SK-N-SH treated with all-trans-retinoic acid at 6 μM for 48 hours (cell line): ENCODE results near the gene CDRT4.

ENCODE experiments used
- ATAC-seq: fragments of 200-7000 bp; cut with Tn5 transposase; 3 replicates; pipeline ENCODE4 v1.9.1; 2020; ENCODE audit warnings: mild to moderate bottlenecking, moderate library complexity
- ARNTL ChIP-seq: fragments of 450-650 bp; formaldehyde crosslinking; IDR thresholded peaks from 2 replicates; pipeline ENCODE4 v1.5.0; 2020; ENCODE audit warnings: low read depth, mild to moderate bottlenecking, moderate library complexity, borderline replicate concordance
- BACH2 ChIP-seq: fragments of 250-450 bp; sonication (Bioruptor Pico); IDR thresholded peaks from 2 replicates; pipeline ENCODE4 v1.9.0; 2021; ENCODE audit warnings: mild to moderate bottlenecking, borderline replicate concordance
- CSDC2 ChIP-seq: fragments of 250-450 bp; sonication (Bioruptor Pico); IDR thresholded peaks from 2 replicates; pipeline ENCODE4 v1.5.0; 2020; ENCODE audit warnings: mild to moderate bottlenecking, moderate library complexity
- ESRRG ChIP-seq: fragments of 250-450 bp; sonication (Bioruptor Pico); IDR thresholded peaks from 2 replicates; pipeline ENCODE4 v1.6.1; 2021; ENCODE audit warnings: mild to moderate bottlenecking
- ISL1 ChIP-seq: fragments of 250-450 bp; sonication (Bioruptor Pico); IDR thresholded peaks from 2 replicates; pipeline ENCODE4 v2.1.2; 2022; ENCODE audit warnings: mild to moderate bottlenecking, moderate library complexity
- OSR1 ChIP-seq: fragments of 250-450 bp; sonication (Bioruptor Pico); IDR thresholded peaks from 2 replicates; pipeline ENCODE4 v1.8.0; 2022; ENCODE audit warnings: moderate library complexity, mild to moderate bottlenecking, inconsistent platforms
- PPARA ChIP-seq: fragments of 250-450 bp; sonication (Bioruptor Pico); IDR thresholded peaks from 2 replicates; pipeline ENCODE4 v1.5.0; 2020; ENCODE audit warnings: mild to moderate bottlenecking, borderline replicate concordance
- RARB ChIP-seq: fragments of 250-450 bp; sonication (Bioruptor Pico); IDR thresholded peaks from 2 replicates; pipeline ENCODE4 v1.8.0; 2021; ENCODE audit warnings: mild to moderate bottlenecking, moderate library complexity
- SNAI2 ChIP-seq: fragments of 250-450 bp; sonication (Bioruptor Pico); IDR thresholded peaks from 2 replicates; pipeline ENCODE4 v1.5.0; 2020; ENCODE audit warnings: mild to moderate bottlenecking, moderate library complexity
- TCF4 ChIP-seq: fragments of 250-450 bp; sonication (Bioruptor Pico); IDR thresholded peaks from 2 replicates; pipeline ENCODE4 v1.8.0; 2021; ENCODE audit warnings: mild to moderate bottlenecking, moderate library complexity, borderline replicate concordance
- TOX ChIP-seq: fragments of 250-450 bp; sonication (Bioruptor Pico); IDR thresholded peaks from 2 replicates; pipeline ENCODE4 v1.8.0; 2021; ENCODE audit warnings: mild to moderate bottlenecking, moderate library complexity, borderline replicate concordance
- ZC3H10 ChIP-seq: fragments of 250-450 bp; sonication (Bioruptor Pico); IDR thresholded peaks from 2 replicates; pipeline ENCODE4 v1.5.1; 2021; ENCODE audit warnings: mild to moderate bottlenecking, moderate library complexity
- ZFP3 ChIP-seq: fragments of 250-450 bp; sonication (Bioruptor Pico); IDR thresholded peaks from 2 replicates; pipeline ENCODE4 v1.5.0; 2020; ENCODE audit warnings: mild to moderate bottlenecking, moderate library complexity
- ZFP30 ChIP-seq: fragments of 450-650 bp; formaldehyde crosslinking; IDR thresholded peaks from 2 replicates; pipeline ENCODE4 v1.5.0; 2022; ENCODE audit warnings: mild to moderate bottlenecking, moderate library complexity
- ZNF565 ChIP-seq: fragments of 450-650 bp; formaldehyde crosslinking; conservative IDR thresholded peaks from 2 replicates; pipeline ENCODE4 v1.5.0; 2020; ENCODE audit warnings: low read depth, mild to moderate bottlenecking, moderate library complexity
- ZNF70 ChIP-seq: fragments of 450-650 bp; formaldehyde crosslinking; IDR thresholded peaks from 2 replicates; pipeline ENCODE4 v1.5.0; 2020; ENCODE audit warnings: mild to moderate bottlenecking, moderate library complexity
- ZNF8 ChIP-seq: fragments of 450-650 bp; formaldehyde crosslinking; IDR thresholded peaks from 2 replicates; pipeline ENCODE4 v1.5.0; 2020; ENCODE audit warnings: mild to moderate bottlenecking, moderate library complexity
- TF ChIP-seq, protein P1 (sequence below): fragments of 250-450 bp; sonication (Bioruptor Pico); IDR thresholded peaks from 2 replicates; pipeline ENCODE4 v1.8.0; 2020; ENCODE audit warnings: mild to moderate bottlenecking, moderate library complexity, borderline replicate concordance
- TF ChIP-seq, protein P2 (sequence below): fragments of 250-450 bp; sonication (Bioruptor Pico); IDR thresholded peaks from 2 replicates; pipeline ENCODE4 v1.5.1; 2021; ENCODE audit warnings: mild to moderate bottlenecking, moderate library complexity
- TF ChIP-seq, protein P3 (sequence below): fragments of 250-450 bp; sonication (Bioruptor Pico); IDR thresholded peaks from 2 replicates; pipeline ENCODE4 v1.5.0; 2020; ENCODE audit warnings: mild to moderate bottlenecking, moderate library complexity
- TF ChIP-seq, protein P4 (sequence below): fragments of 250-450 bp; sonication (Bioruptor Pico); IDR thresholded peaks from 2 replicates; pipeline ENCODE4 v1.8.0; 2021; ENCODE audit warnings: low read depth, mild to moderate bottlenecking, moderate library complexity, borderline replicate concordance
- TF ChIP-seq, protein P5 (sequence below): fragments of 250-450 bp; sonication (Bioruptor Pico); IDR thresholded peaks from 2 replicates; pipeline ENCODE4 v1.5.1; 2020; ENCODE audit warnings: low read depth, mild to moderate bottlenecking, moderate library complexity

Gene CDRT4

DNA sequence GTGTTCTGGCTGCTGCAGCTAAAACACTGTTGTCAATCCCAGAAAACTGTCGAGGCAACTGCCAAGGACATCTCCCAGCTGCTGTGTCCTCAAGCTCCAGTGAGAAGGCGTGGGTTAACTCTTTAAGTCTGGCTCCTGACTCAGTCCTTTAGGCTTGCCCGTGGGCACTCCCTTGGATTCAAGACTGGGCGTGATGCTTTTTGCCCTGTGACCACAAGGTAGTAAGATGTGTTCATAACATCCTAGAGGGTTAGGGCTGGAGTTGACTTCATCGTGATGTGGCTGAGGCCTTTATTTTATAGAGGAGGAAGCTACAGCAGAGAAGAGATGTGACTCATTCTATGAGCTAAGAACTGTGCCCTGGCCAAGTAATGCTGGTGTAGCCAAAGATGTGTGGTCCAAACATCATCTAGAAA lies 75.1 kb downstream of the CDRT4 start:
- ATAC-seq = peak; percentile 78; the same call in 2 of the 3 replicates

DNA sequence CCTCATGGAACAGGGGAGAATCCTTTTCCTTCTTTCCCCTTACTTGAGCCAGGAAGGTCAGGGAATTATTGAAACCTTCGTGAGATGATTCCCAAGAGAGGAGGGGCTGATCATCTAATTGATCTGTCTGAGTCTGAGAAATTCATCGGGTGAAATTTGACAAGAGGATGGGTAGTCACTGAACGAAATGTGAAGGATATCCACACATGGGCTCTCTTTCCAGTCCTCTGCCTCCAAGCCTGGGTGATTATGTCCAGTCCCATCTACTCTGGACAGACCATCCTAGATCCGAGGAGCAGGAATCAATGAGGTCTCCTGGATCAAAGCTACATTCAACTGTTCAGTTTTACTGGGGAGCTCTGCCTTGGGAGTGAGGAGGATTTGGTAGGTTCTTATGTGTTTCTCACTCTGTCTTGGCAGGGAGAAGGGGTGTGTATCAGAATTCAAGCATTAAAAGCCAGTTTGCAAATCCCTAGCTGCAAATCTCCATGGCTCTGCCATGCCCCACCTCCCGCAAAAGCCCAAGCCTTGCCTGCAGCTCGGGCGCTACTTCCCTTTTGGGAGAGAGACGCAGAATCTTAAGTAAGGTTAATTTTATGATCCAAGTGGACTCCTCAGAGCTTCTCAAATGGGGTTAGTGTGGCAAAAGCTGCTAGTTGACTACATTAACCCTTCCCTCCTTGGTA lies 78.9 kb downstream of the CDRT4 start:
- ATAC-seq = no peak
- no peak for TF ChIP-seq RARB (CRISPR knock-in tag)
- TF ChIP-seq, protein P1, sequence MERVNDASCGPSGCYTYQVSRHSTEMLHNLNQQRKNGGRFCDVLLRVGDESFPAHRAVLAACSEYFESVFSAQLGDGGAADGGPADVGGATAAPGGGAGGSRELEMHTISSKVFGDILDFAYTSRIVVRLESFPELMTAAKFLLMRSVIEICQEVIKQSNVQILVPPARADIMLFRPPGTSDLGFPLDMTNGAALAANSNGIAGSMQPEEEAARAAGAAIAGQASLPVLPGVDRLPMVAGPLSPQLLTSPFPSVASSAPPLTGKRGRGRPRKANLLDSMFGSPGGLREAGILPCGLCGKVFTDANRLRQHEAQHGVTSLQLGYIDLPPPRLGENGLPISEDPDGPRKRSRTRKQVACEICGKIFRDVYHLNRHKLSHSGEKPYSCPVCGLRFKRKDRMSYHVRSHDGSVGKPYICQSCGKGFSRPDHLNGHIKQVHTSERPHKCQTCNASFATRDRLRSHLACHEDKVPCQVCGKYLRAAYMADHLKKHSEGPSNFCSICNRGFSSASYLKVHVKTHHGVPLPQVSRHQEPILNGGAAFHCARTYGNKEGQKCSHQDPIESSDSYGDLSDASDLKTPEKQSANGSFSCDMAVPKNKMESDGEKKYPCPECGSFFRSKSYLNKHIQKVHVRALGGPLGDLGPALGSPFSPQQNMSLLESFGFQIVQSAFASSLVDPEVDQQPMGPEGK (CRISPR knock-in tag) = no peak

More for the DNA sequence above, 75.1 kb downstream of the CDRT4 start:
- TF ChIP-seq ZC3H10 (CRISPR knock-in tag) (no peak), BACH2 (CRISPR knock-in tag) (no peak), ZNF565 (CRISPR knock-in tag) (no peak), ZNF8 (CRISPR knock-in tag) (no peak), ARNTL (CRISPR knock-in tag) (no peak), ZFP3 (CRISPR knock-in tag) (no peak), TOX (no peak), ZFP30 (CRISPR knock-in tag) (no peak), OSR1 (no peak), ISL1 (CRISPR knock-in tag) (no peak)
- TF ChIP-seq, protein P2, sequence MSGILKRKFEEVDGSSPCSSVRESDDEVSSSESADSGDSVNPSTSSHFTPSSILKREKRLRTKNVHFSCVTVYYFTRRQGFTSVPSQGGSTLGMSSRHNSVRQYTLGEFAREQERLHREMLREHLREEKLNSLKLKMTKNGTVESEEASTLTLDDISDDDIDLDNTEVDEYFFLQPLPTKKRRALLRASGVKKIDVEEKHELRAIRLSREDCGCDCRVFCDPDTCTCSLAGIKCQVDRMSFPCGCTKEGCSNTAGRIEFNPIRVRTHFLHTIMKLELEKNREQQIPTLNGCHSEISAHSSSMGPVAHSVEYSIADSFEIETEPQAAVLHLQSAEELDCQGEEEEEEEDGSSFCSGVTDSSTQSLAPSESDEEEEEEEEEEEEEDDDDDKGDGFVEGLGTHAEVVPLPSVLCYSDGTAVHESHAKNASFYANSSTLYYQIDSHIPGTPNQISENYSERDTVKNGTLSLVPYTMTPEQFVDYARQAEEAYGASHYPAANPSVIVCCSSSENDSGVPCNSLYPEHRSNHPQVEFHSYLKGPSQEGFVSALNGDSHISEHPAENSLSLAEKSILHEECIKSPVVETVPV (CRISPR knock-in tag) = no peak
- TF ChIP-seq, protein P3, sequence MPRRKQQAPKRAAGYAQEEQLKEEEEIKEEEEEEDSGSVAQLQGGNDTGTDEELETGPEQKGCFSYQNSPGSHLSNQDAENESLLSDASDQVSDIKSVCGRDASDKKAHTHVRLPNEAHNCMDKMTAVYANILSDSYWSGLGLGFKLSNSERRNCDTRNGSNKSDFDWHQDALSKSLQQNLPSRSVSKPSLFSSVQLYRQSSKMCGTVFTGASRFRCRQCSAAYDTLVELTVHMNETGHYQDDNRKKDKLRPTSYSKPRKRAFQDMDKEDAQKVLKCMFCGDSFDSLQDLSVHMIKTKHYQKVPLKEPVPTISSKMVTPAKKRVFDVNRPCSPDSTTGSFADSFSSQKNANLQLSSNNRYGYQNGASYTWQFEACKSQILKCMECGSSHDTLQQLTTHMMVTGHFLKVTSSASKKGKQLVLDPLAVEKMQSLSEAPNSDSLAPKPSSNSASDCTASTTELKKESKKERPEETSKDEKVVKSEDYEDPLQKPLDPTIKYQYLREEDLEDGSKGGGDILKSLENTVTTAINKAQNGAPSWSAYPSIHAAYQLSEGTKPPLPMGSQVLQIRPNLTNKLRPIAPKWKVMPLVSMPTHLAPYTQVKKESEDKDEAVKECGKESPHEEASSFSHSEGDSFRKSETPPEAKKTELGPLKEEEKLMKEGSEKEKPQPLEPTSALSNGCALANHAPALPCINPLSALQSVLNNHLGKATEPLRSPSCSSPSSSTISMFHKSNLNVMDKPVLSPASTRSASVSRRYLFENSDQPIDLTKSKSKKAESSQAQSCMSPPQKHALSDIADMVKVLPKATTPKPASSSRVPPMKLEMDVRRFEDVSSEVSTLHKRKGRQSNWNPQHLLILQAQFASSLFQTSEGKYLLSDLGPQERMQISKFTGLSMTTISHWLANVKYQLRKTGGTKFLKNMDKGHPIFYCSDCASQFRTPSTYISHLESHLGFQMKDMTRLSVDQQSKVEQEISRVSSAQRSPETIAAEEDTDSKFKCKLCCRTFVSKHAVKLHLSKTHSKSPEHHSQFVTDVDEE (CRISPR knock-in tag) = no peak
- TF ChIP-seq, protein P4, sequence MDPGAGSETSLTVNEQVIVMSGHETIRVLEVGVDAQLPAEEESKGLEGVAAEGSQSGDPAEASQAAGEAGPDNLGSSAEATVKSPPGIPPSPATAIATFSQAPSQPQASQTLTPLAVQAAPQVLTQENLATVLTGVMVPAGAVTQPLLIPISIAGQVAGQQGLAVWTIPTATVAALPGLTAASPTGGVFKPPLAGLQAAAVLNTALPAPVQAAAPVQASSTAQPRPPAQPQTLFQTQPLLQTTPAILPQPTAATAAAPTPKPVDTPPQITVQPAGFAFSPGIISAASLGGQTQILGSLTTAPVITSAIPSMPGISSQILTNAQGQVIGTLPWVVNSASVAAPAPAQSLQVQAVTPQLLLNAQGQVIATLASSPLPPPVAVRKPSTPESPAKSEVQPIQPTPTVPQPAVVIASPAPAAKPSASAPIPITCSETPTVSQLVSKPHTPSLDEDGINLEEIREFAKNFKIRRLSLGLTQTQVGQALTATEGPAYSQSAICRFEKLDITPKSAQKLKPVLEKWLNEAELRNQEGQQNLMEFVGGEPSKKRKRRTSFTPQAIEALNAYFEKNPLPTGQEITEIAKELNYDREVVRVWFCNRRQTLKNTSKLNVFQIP = no peak
- TF ChIP-seq, protein P1 (CRISPR knock-in tag) = no peak
- TF ChIP-seq, protein P5, sequence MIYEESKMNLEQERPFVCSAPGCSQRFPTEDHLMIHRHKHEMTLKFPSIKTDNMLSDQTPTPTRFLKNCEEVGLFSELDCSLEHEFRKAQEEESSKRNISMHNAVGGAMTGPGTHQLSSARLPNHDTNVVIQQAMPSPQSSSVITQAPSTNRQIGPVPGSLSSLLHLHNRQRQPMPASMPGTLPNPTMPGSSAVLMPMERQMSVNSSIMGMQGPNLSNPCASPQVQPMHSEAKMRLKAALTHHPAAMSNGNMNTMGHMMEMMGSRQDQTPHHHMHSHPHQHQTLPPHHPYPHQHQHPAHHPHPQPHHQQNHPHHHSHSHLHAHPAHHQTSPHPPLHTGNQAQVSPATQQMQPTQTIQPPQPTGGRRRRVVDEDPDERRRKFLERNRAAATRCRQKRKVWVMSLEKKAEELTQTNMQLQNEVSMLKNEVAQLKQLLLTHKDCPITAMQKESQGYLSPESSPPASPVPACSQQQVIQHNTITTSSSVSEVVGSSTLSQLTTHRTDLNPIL (CRISPR knock-in tag) = no peak

DNA sequence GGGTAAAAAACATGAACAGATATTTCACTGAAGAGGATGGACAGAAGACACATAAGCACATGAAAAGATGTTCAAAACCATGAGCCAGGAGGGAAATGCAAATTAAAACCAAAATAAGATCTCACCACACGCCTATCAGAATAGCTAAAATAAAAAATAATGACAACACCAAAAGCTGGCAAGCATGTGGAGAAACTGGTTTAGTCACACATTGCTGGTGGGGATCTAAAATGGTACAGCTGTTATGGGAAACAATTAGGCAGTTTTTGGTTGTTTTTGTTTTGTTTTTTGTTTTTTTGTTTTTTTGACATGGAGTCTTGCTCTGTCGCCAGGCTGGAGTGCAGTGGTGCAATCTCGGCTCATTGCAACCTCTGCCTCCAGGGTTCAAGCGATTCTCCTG lies 81.3 kb downstream of the CDRT4 start:
- ATAC-seq = no peak
- TF ChIP-seq TOX (no peak), OSR1 (no peak), SNAI2 (no peak), ZNF70 (CRISPR knock-in tag) (no peak), ESRRG (CRISPR knock-in tag) (no peak), TCF4 (no peak), PPARA (CRISPR knock-in tag) (no peak), ZNF565 (CRISPR knock-in tag) (no peak), ZFP30 (CRISPR knock-in tag) (no peak), CSDC2 (CRISPR knock-in tag) (no peak)
- TF ChIP-seq, protein P5 (CRISPR knock-in tag) = no peak
- TF ChIP-seq, protein P3 (CRISPR knock-in tag) = no peak
